H1 (cell line): Measurements from ENCODE around the gene CPEB1. TPM values are rescaled to one million over a fixed set of nuclear protein-coding genes. Genes with fewer than 3 reads are reported as not detected.

Source experiments
- CHD1 ChIP-seq: IDR thresholded peaks from 2 replicates; pipeline ENCODE4 v1.6.1; 2012; ENCODE audit warnings: low read depth, low read length, improper control_type of control experiment
- RNF2 ChIP-seq: fragments of 200-900, 300-1000 bp; sonication (generic); IDR thresholded peaks from 2 replicates; pipeline ENCODE4 v1.7.1; 2016; ENCODE audit warnings: borderline replicate concordance, low read depth, mild to moderate bottlenecking, antibody characterized with exemption, low read length; ENCODE audit not compliant: poor library complexity, severe bottlenecking; ENCODE audit errors: missing control alignments
- SP4 ChIP-seq: IDR thresholded peaks from 2 replicates; pipeline ENCODE4 v1.6.1; 2012; ENCODE audit warnings: low read length, inconsistent platforms
- TBP ChIP-seq: IDR thresholded peaks from 2 replicates; pipeline ENCODE4 v1.6.1; 2011; ENCODE audit warnings: low read depth, low read length, improper control_type of control experiment
- ZNF274 ChIP-seq: IDR thresholded peaks from 2 replicates; pipeline ENCODE4 v1.7.0; 2012; ENCODE audit warnings: low read length, borderline replicate concordance; ENCODE audit errors: extremely low read depth
- polyA plus RNA-seq, 7 experiments: library from polyadenylated mRNA; depleted of rRNA in 3 of 7; stranded (reverse) in 5 of 7; unstranded in 2 of 7; fragments of >200 nt in 5 of 7; fragments of 200-250 nt in 2 of 7; gene quantifications; 1 replicate in 5 of 7; 2 replicates in 1 of 7; 4 replicates in 1 of 7; pipeline versions ENCODE4 v1.2.1 to v1.2.3, GENCODE V29; 2011 to 2013; ENCODE audit warnings: missing spikeins in 2 of 7, mixed read lengths in 2 of 7
- total RNA-seq: library from RNA; stranded (reverse); fragmentation: NEBNext Ultra II Directional; extraction: Animal tissue kit (Norgen Biotek cat#: 25700); gene quantifications from 2 replicates; pipeline ENCODE4 v1.2.1, GENCODE V29; 2021

The CPEB1 gene
- total and polyA plus RNA-seq, 2 of the 8 experiments (the other 6 are each of a cell fraction or from before 2014, with no cell fraction given) = 4.4 to 4.5 TPM

DNA sequence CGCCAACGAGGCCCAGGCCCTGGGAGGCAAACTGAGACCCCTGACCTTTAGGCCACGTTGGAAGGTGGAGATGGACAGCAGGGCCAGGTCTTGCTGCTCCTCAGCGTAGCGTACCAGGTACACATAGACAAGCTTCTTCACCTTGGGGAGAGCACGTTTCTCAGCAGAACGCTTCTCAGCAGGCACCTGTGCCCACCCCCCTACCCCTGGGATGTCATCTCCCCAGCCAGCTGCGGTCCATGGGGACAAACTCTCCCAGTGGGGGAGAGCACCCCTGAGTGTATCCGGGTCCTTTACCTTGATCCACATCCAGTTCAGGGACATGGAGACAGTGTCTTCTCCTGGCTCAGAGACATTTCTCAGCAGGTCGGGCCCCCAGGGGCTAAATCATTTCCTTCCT, 41.5 kb upstream of the CPEB1 start (continued):
- no peak for TF ChIP-seq CHD1
- TF ChIP-seq TBP = no peak
- TF ChIP-seq RNF2 = no peak
- no peak for TF ChIP-seq ZNF274
- no peak for TF ChIP-seq SP4
- TF ChIP-seq, all 59 proteins: peak for 0
